Keratinocyte (primary cell): ENCODE results near the gene FLT3. TPM values are rescaled to one million over a fixed set of nuclear protein-coding genes. Genes with fewer than 3 reads are reported as not detected.

Experiments used
- DNase-seq: peaks from one replicate; pipeline ENCODE4 v3.0.0-alpha.2; 2011; ENCODE audit warnings: low read depth, missing footprints, low spot score
- FAIRE-seq: peaks from 2 replicates; lab custom pipeline; 2011; peaks lifted over from hg19 to GRCh38; lab: Jason Lieb, UNC
- H2AFZ ChIP-seq: 2 replicates; pipeline ENCODE4 v1.6.0; 2012; ENCODE audit warnings: low read length, control low read depth, inconsistent platforms; ENCODE audit not compliant: control insufficient read depth
- H3K27ac ChIP-seq: 2 replicates; pipeline ENCODE4 v1.5.1; 2011; ENCODE audit warnings: low read length; ENCODE audit not compliant: control insufficient read depth, insufficient read depth
- H3K27me3 ChIP-seq: 3 replicates; pipeline ENCODE4 v1.6.0; 2011; ENCODE audit warnings: low read length; ENCODE audit not compliant: control insufficient read depth, insufficient read depth; ENCODE audit errors: extremely low read depth
- H3K36me3 ChIP-seq, 2 experiments: 2 replicates in 1 of 2; 3 replicates in 1 of 2; pipeline ENCODE4 v1.5.1; 2011; ENCODE audit warnings: low read length in 2 of 2, mild to moderate bottlenecking in 1 of 2; ENCODE audit not compliant: control insufficient read depth in 2 of 2, insufficient read depth in 2 of 2; ENCODE audit errors: extremely low read depth in 1 of 2
- H3K4me1 ChIP-seq: 3 replicates; pipeline ENCODE4 v1.5.1; 2011; ENCODE audit warnings: low read length; ENCODE audit not compliant: control insufficient read depth, insufficient read depth; ENCODE audit errors: extremely low read depth
- H3K4me2 ChIP-seq: 3 replicates; pipeline ENCODE4 v1.6.0; 2011; ENCODE audit warnings: low read depth, low read length; ENCODE audit not compliant: control insufficient read depth, insufficient read depth; ENCODE audit errors: extremely low read depth
- H3K4me3 ChIP-seq, 3 experiments: fragments of 200-600 bp in 1 of 3; sonication (generic) in 1 of 3; 2 replicates in 2 of 3; 3 replicates in 1 of 3; pipeline ENCODE4 v1.5.1; 2011 to 2016; ENCODE audit warnings: low read length in 3 of 3, mild to moderate bottlenecking in 3 of 3, control low read depth in 2 of 3, inconsistent platforms in 1 of 3, low read depth in 1 of 3, mixed read lengths in 1 of 3, mixed run types in 1 of 3, moderate library complexity in 1 of 3; ENCODE audit not compliant: control insufficient read depth in 2 of 3, insufficient read depth in 2 of 3; ENCODE audit errors: extremely low read depth in 1 of 3
- H3K79me2 ChIP-seq: 2 replicates; pipeline ENCODE4 v1.6.0; 2012; ENCODE audit warnings: low read length; ENCODE audit not compliant: control insufficient read depth, insufficient read depth
- H3K9ac ChIP-seq: 3 replicates; pipeline ENCODE4 v1.6.0; 2011; ENCODE audit warnings: low read length; ENCODE audit not compliant: control insufficient read depth, insufficient read depth; ENCODE audit errors: extremely low read depth
- H3K9me1 ChIP-seq: 3 replicates; pipeline ENCODE4 v1.6.0; 2011; ENCODE audit warnings: low read length; ENCODE audit not compliant: control insufficient read depth, insufficient read depth; ENCODE audit errors: extremely low read depth
- H3K9me3 ChIP-seq: 2 replicates; pipeline ENCODE4 v1.5.1; 2012; ENCODE audit warnings: low read depth, low read length; ENCODE audit not compliant: control insufficient read depth
- H4K20me1 ChIP-seq: 3 replicates; pipeline ENCODE4 v1.6.0; 2011; ENCODE audit warnings: low read length; ENCODE audit not compliant: control insufficient read depth, insufficient read depth; ENCODE audit errors: extremely low read depth
- CTCF ChIP-seq, 3 experiments: IDR thresholded peaks in 1 of 3; conservative IDR thresholded peaks in 1 of 3; optimal IDR thresholded peaks in 1 of 3; 2 replicates in 2 of 3; 3 replicates in 1 of 3; pipeline versions ENCODE3 to v1.5.1; 2011; ENCODE audit warnings: low read length in 3 of 3, mild to moderate bottlenecking in 3 of 3, moderate library complexity in 2 of 3, control low read depth in 1 of 3, inconsistent platforms in 1 of 3; ENCODE audit not compliant: insufficient read depth in 2 of 3; ENCODE audit errors: extremely low read depth in 1 of 3
- EZH2 ChIP-seq: IDR thresholded peaks from one replicate; pipeline ENCODE4 v1.6.1; 2012; ENCODE audit warnings: inconsistent platforms, mild to moderate bottlenecking, low read length, moderate library complexity
- dilution Hi-C: fragments of 300-500 bp; cut with MboI; formaldehyde crosslinking; loops from one replicate; pipeline ENCODE4 v1.7.0; 2020; ENCODE audit warnings: low sequenced_read_pairs; ENCODE audit not compliant: extremely low pct_ligation_motif_present
- polyA plus RNA-seq, 5 experiments: library from polyadenylated mRNA; depleted of rRNA in 3 of 5; stranded (reverse) in 3 of 5; stranded (forward) in 1 of 5; unstranded in 1 of 5; fragments of >200 nt; gene quantifications; 1 replicate in 1 of 5; 2 replicates in 3 of 5; 3 replicates in 1 of 5; pipeline versions ENCODE4 v1.2.1 to v1.2.3, GENCODE V29; 2011 to 2012; ENCODE audit warnings: missing spikeins in 2 of 5, low read depth in 1 of 5, low replicate concordance in 1 of 5

FLT3 gene
- polyA plus RNA-seq, 1 donor (not counting 4 experiments of a cell fraction or from before 2014, with no cell fraction given), result not detected

- dilution Hi-C loops, result no loop called here
These were observed 16.4 kb upstream of the FLT3 start for GRCh38 chr13:28116736-28117135.

GRCh38 chr13:28110414-28110813 lies 10.0 kb upstream of the FLT3 start:
- H3K4me1 ChIP-seq, result no peaks in the 10 kb centered on the region
- H3K9me3 ChIP-seq, result no peaks in the 10 kb centered on the region
- dilution Hi-C loops, result no loop called here
- no peak overlapping the region for H3K27ac ChIP-seq
- H3K79me2 ChIP-seq, result no peaks in the 10 kb centered on the region
- DNase-seq (no peak), FAIRE-seq (no peak)
- H3K36me3 ChIP-seq, result no peaks in the 10 kb centered on the region
- no peak for TF ChIP-seq EZH2
- TF ChIP-seq CTCF (optimal IDR thresholded peaks at IDR 0.05 in 1 of 3, IDR thresholded peaks at IDR 0.05 in 1 of 3, conservative IDR thresholded peaks at IDR 0.05 in 1 of 3; ENCODE audit: extremely low read depth in 1 of 3, insufficient read depth in 2 of 3, low read length in 3 of 3), result no peak
- no peaks in the 10 kb centered on the region for H4K20me1 ChIP-seq
- no peaks in the 10 kb centered on the region for H3K27me3 ChIP-seq
- no peaks in the 10 kb centered on the region for H3K9me1 ChIP-seq
- no peak overlapping the region for H3K9ac ChIP-seq
- no peak overlapping the region for H2AFZ ChIP-seq
- H3K4me3 ChIP-seq, result no peak overlapping the region
- no peak overlapping the region for H3K4me2 ChIP-seq

More at GRCh38 chr13:28116736-28117135, 16.4 kb upstream of the FLT3 start:
- no peak overlapping the region for H3K27ac ChIP-seq
- no peak overlapping the region for H3K9ac ChIP-seq
- H3K4me3 ChIP-seq, result no peak overlapping the region
- H3K9me3 ChIP-seq, result no peaks in the 10 kb centered on the region
- no peak for DNase-seq
- H3K79me2 ChIP-seq, result no peaks in the 10 kb centered on the region
- no peaks in the 10 kb centered on the region for H4K20me1 ChIP-seq
- H3K4me2 ChIP-seq, result no peak overlapping the region
- no peaks in the 10 kb centered on the region for H3K4me1 ChIP-seq
- no peak for TF ChIP-seq CTCF (optimal IDR thresholded peaks at IDR 0.05 in 1 of 3, IDR thresholded peaks at IDR 0.05 in 1 of 3, conservative IDR thresholded peaks at IDR 0.05 in 1 of 3; ENCODE audit: extremely low read depth in 1 of 3, insufficient read depth in 2 of 3, low read length in 3 of 3)
- TF ChIP-seq EZH2, result no peak
- FAIRE-seq, result no peak
- no peaks in the 10 kb centered on the region for H3K27me3 ChIP-seq
- no peak overlapping the region for H2AFZ ChIP-seq
- no peaks in the 10 kb centered on the region for H3K9me1 ChIP-seq
- no peaks in the 10 kb centered on the region for H3K36me3 ChIP-seq
